Natural killer cell (primary cell): ENCODE results near the gene SGCD. TPM values are rescaled to one million over a fixed set of nuclear protein-coding genes. Genes with fewer than 3 reads are reported as not detected.

ENCODE experiments used
- ATAC-seq, 3 donors: fragments of 150-1000 bp in 2 of 3; fragments of 200-7000 bp in 1 of 3; cut with Tn5 transposase; 1 replicate in 1 of 3; 2 replicates in 2 of 3; pipeline ENCODE4 v1.10.0; 2021; ENCODE audit warnings: mild to moderate bottlenecking in 2 of 3, moderate library complexity in 2 of 3
- DNase-seq, 2 donors: peaks; one replicate each; pipeline versions ENCODE4 v3.0.0 to v3.0.0-alpha.2; 2013 to 2021; ENCODE audit warnings: mixed read lengths in 1 of 2
- H3K27ac ChIP-seq: one replicate; pipeline ENCODE4 v1.5.1; 2013; ENCODE audit warnings: mild to moderate bottlenecking, low read length
- H3K27me3 ChIP-seq: one replicate; pipeline ENCODE4 v1.6.1; 2013; ENCODE audit warnings: low read length; ENCODE audit not compliant: control insufficient read depth, insufficient read depth
- H3K36me3 ChIP-seq: one replicate; pipeline ENCODE4 v1.6.1; 2013; ENCODE audit warnings: low read length; ENCODE audit not compliant: control insufficient read depth, insufficient read depth
- H3K4me1 ChIP-seq: one replicate; pipeline ENCODE4 v1.6.1; 2013; ENCODE audit warnings: low read length; ENCODE audit not compliant: control insufficient read depth, insufficient read depth
- H3K4me3 ChIP-seq: one replicate; pipeline ENCODE4 v1.5.1; 2013; ENCODE audit warnings: low read length
- H3K9me3 ChIP-seq: one replicate; pipeline ENCODE4 v1.6.1; 2013; ENCODE audit warnings: low read length; ENCODE audit not compliant: control insufficient read depth, insufficient read depth
- H3K27ac Mint-ChIP-seq, 2 donors: one replicate each; pipeline ENCODE4 v1.8.0; 2022; ENCODE audit warnings: mild to moderate bottlenecking in 2 of 2, mixed read lengths in 2 of 2, moderate library complexity in 1 of 2
- H3K27me3 Mint-ChIP-seq, 2 donors: one replicate each; pipeline ENCODE4 v1.8.0; 2022; ENCODE audit warnings: low read depth in 2 of 2, mixed read lengths in 2 of 2
- H3K36me3 Mint-ChIP-seq: one replicate; pipeline ENCODE4 v1.8.0; 2022; ENCODE audit warnings: mixed read lengths
- H3K4me1 Mint-ChIP-seq, 2 donors: one replicate each; pipeline ENCODE4 v1.8.0; 2022; ENCODE audit warnings: mixed read lengths in 2 of 2
- H3K4me3 Mint-ChIP-seq: one replicate; pipeline ENCODE4 v1.8.0; 2022; ENCODE audit warnings: mild to moderate bottlenecking, moderate library complexity, mixed read lengths
- H3K9me3 Mint-ChIP-seq, 2 donors: one replicate each; pipeline ENCODE4 v1.8.0; 2022; ENCODE audit warnings: mixed read lengths in 2 of 2
- WGBS: methylation state at CpG from one replicate; pipeline ENCODE4 v1.1.7; 2013; ENCODE audit warnings: missing lambda C conversion rate; ENCODE audit not compliant: insufficient coverage; 5-methylcytosine and 5-hydroxymethylcytosine counted together
- intact Hi-C: fragments of 100-400 bp; cut with micrococcal nuclease; formaldehyde crosslinking; loops from one replicate; pipeline ENCODE4 v1.14.2; 2022
- total RNA-seq, 4 donors: library from RNA; stranded (reverse); fragments of 120-200 nt in 1 of 4; gene quantifications; one replicate each; pipeline versions ENCODE4 v1.2.3 to v1.2.4, GENCODE V29; 2013 to 2022
- TF ChIP-seq, protein P1 (sequence below): fragments of 200-600 bp; IDR thresholded peaks from one replicate; pipeline ENCODE4 v1.8.0; 2022; ENCODE audit warnings: antibody characterized with exemption

SGCD gene
- total RNA-seq, 3 donors from 2014 or later (not counting 1 experiment from before 2014, with no cell fraction given): 0.32 to 2.0 (median 1.4) TPM

DNA sequence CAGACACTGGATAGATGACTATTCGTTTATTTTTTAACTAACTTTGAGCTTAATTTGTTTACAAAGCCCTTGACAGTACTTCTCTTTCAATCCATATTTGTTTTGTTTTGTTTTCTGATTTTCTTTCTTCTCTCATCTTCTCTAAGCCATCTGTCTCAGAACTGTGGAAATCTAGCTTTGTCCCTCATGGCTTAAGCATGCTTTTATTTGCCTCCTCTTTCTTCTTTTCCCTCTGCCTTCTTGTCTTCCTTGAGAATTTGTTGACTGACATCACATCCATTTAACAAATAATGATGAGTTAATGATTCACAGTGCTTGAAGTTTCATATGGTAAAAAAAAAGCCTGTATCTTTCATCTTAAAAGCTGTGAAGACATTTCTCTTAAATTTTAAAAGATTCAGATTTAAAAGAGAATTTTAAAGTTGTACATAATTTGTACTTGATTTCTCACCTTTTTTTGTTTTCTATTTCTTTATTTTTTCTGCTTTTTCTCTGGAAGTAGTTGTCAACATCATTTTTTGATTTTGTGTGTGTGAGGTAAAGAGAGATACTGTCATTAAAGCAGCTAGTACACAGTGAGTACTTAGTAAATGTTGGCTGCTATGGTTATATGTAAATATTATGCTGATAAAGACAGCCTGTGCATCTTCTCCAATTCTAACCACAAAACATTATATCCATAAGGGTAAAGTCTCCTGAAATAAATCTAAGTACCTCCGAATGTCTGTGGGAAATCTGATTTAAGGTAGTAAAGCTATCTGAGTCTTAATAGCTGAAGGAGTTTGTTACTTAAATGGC, 13.9 kb upstream of the SGCD start:
- Histone ChIP-seq H3K27me3 (no peaks in the 10 kb centered on the region), H3K4me1 (no peaks in the 10 kb centered on the region), H3K27ac (no peak overlapping the region), H3K9me3 (no peaks in the 10 kb centered on the region), H3K4me3 (no peak overlapping the region), H3K36me3 (no peaks in the 10 kb centered on the region)
- Mint-ChIP-seq H3K9me3 (peaks cover under 1 to 2% of the 10 kb centered on the region in 2 donors), H3K27me3 (no peaks in the 10 kb centered on the region), H3K4me1 (no peaks in the 10 kb centered on the region), H3K36me3 (no peaks in the 10 kb centered on the region), H3K4me3 (no peak overlapping the region), H3K27ac (no peak overlapping the region)
- intact Hi-C loops: no loop called here
- no peak for DNase-seq
- WGBS: 100% methylated on average over 1 of the region's 2 CpGs
- ATAC-seq: no peak
- TF ChIP-seq, protein P1, sequence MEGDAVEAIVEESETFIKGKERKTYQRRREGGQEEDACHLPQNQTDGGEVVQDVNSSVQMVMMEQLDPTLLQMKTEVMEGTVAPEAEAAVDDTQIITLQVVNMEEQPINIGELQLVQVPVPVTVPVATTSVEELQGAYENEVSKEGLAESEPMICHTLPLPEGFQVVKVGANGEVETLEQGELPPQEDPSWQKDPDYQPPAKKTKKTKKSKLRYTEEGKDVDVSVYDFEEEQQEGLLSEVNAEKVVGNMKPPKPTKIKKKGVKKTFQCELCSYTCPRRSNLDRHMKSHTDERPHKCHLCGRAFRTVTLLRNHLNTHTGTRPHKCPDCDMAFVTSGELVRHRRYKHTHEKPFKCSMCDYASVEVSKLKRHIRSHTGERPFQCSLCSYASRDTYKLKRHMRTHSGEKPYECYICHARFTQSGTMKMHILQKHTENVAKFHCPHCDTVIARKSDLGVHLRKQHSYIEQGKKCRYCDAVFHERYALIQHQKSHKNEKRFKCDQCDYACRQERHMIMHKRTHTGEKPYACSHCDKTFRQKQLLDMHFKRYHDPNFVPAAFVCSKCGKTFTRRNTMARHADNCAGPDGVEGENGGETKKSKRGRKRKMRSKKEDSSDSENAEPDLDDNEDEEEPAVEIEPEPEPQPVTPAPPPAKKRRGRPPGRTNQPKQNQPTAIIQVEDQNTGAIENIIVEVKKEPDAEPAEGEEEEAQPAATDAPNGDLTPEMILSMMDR: no peak

DNA sequence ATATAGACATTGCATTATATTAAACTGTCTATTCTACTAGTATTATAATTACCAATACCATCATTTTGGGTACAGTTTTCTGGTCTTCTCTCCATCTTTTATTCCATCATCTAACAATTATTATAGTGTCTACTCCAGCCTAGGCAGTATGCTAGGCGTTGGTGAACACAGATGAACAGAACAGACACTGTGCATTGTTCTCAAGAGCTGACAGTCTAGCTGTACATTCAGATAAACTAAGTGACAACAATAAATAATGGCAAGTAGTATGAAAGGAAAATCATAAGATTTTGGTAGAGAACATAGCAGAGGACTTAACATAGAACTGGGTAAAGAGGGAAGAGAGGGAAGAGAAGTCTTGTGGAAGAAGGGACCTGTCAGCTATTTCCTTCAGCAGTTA, 12.5 kb upstream of the SGCD start:
- Histone ChIP-seq H3K4me1 (no peaks in the 10 kb centered on the region), H3K27me3 (no peaks in the 10 kb centered on the region), H3K9me3 (no peaks in the 10 kb centered on the region), H3K36me3 (no peaks in the 10 kb centered on the region), H3K4me3 (no peak overlapping the region), H3K27ac (no peak overlapping the region)
- TF ChIP-seq, protein P1: no peak
- DNase-seq (no peak), ATAC-seq (no peak)
- Mint-ChIP-seq H3K4me1 (no peaks in the 10 kb centered on the region), H3K27ac (no peak overlapping the region), H3K36me3 (no peaks in the 10 kb centered on the region), H3K27me3 (no peaks in the 10 kb centered on the region), H3K9me3 (peaks cover 0 to 2% of the 10 kb centered on the region in 2 donors), H3K4me3 (no peak overlapping the region)
- intact Hi-C loops: no loop called here
- 54% methylated on average over 1 of the region's 1 CpG for WGBS

DNA sequence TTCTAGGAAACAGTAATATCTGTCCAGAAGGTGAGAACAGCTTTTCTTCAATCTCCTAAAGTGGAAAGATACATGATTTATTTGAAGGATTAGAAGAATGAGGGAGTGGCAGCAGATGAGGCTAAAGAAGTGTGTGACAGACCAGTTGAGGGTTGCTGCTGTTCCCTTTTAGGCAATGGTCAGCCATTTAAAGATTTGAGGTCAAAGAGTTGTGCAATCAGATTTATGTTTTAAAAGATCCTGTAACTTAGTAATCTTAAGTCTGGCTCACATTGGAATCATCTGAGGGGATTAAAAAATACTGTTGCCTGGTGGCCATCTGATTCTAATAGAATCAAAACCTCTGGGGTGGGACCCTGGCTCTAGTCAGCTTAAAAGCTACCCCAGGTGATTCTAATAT, 4.3 kb upstream of the SGCD start:
- ATAC-seq: no peak
- Histone ChIP-seq H3K27ac (no peak overlapping the region), H3K36me3 (no peaks in the 10 kb centered on the region), H3K4me1 (no peaks in the 10 kb centered on the region), H3K27me3 (no peaks in the 10 kb centered on the region), H3K4me3 (no peak overlapping the region), H3K9me3 (no peaks in the 10 kb centered on the region)
- Mint-ChIP-seq H3K27ac (no peak overlapping the region), H3K36me3 (no peaks in the 10 kb centered on the region), H3K9me3 (peaks cover 0 to 5% of the 10 kb centered on the region in 2 donors), H3K27me3 (no peaks in the 10 kb centered on the region), H3K4me1 (no peaks in the 10 kb centered on the region), H3K4me3 (no peak overlapping the region)
- TF ChIP-seq, protein P1: no peak
- no peak for DNase-seq
- intact Hi-C loops: no loop called here

DNA sequence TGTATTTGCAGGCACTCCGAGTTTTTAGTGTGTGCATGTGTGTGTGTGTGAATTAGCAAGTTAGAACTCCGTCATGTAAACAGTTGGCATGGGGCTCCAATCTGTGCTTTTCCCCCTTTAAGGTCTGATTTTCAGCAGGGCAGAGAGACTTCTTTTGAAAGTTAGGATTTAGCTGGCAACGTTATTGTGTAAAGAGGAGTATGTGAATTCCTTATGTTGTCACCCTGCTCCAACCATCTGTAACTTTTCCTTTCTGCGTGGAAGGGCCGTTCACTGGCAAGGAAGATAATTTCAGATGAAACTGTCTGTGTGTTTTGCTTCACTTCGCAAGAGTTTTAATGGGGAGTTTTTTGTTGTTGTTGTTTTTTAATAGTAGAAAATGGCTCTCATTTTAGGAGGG, 332 bp downstream of the SGCD start:
- Mint-ChIP-seq H3K4me3 (no peak overlapping the region), H3K27me3 (peaks cover 0 to 3% of the 10 kb centered on the region in 2 donors), H3K36me3 (no peaks in the 10 kb centered on the region), H3K9me3 (peaks cover 0 to 5% of the 10 kb centered on the region in 2 donors), H3K4me1 (no peaks in the 10 kb centered on the region), H3K27ac (no peak overlapping the region)
- DNase-seq (no peak), ATAC-seq (no peak)
- H3K9me3 ChIP-seq: no peaks in the 10 kb centered on the region
- TF ChIP-seq, protein P1: no peak
- H3K4me1 ChIP-seq: no peaks in the 10 kb centered on the region
- no peak overlapping the region for H3K27ac ChIP-seq
- intact Hi-C loops: no loop called here
- H3K27me3 ChIP-seq: no peaks in the 10 kb centered on the region
- 70% methylated on average over 5 of the region's 6 CpGs for WGBS
- no peaks in the 10 kb centered on the region for H3K36me3 ChIP-seq
- H3K4me3 ChIP-seq: no peak overlapping the region
